HepG2 (cell line): ENCODE data around the gene CAPN8. TPM values are rescaled to one million over a fixed set of nuclear protein-coding genes. Genes with fewer than 3 reads are reported as not detected.

Experiments used
- CBX5 ChIP-seq: sonication (generic); formaldehyde crosslinking; IDR thresholded peaks from 2 replicates; pipeline ENCODE4 v1.4.0; 2020; ENCODE audit warnings: missing genetic modification reagents, borderline replicate concordance
- JUNB ChIP-seq: sonication (generic); formaldehyde crosslinking; IDR thresholded peaks from 2 replicates; pipeline ENCODE4 v1.8.0; 2022; ENCODE audit warnings: missing genetic modification reagents, mild to moderate bottlenecking, borderline replicate concordance
- MAZ ChIP-seq, 2 experiments: sonication (generic) in 1 of 2; formaldehyde crosslinking in 1 of 2; IDR thresholded peaks; 2 replicates each; pipeline versions ENCODE4 v1.5.0 to v1.6.1; 2012 to 2020; ENCODE audit warnings: low read depth in 2 of 2, mild to moderate bottlenecking in 2 of 2, borderline replicate concordance in 1 of 2, improper control_type of control experiment in 1 of 2, low read length in 1 of 2, missing genetic modification reagents in 1 of 2, moderate library complexity in 1 of 2
- PCBP2 ChIP-seq: fragments of 200-400 bp; formaldehyde crosslinking; optimal IDR thresholded peaks from 2 replicates; pipeline ENCODE3; 2018; ENCODE audit warnings: low read length, low read depth; ENCODE audit not compliant: poor library complexity, severe bottlenecking
- SNAI1 ChIP-seq: sonication (generic); formaldehyde crosslinking; IDR thresholded peaks from 2 replicates; pipeline ENCODE4 v1.5.0; 2020; ENCODE audit warnings: mild to moderate bottlenecking, missing genetic modification reagents, borderline replicate concordance
- TRIM24 ChIP-seq: sonication (generic); formaldehyde crosslinking; IDR thresholded peaks from 2 replicates; pipeline ENCODE4 v1.8.0; 2022; ENCODE audit warnings: mild to moderate bottlenecking, missing genetic modification reagents
- ZFP91 ChIP-seq: sonication (generic); formaldehyde crosslinking; IDR thresholded peaks from 2 replicates; pipeline ENCODE4 v1.9.0; 2022; ENCODE audit warnings: missing genetic modification reagents, mild to moderate bottlenecking, borderline replicate concordance
- ZNF207 ChIP-seq: fragments of 450-650 bp; IDR thresholded peaks from 2 replicates; pipeline ENCODE4 v1.6.1; 2016; ENCODE audit warnings: antibody characterized with exemption, borderline replicate concordance
- ZNF792 ChIP-seq: IDR thresholded peaks from 2 replicates; pipeline ENCODE4 v1.6.1; 2016
- polyA plus RNA-seq, 8 experiments: library from polyadenylated mRNA; depleted of rRNA in 3 of 8; stranded (reverse) in 7 of 8; unstranded in 1 of 8; fragments of >200 nt; fragmentation: Illumina TruSeq in 4 of 8; extraction: Trizol in 4 of 8; gene quantifications; 2 replicates each; pipeline versions ENCODE4 v1.2.1 to v1.2.3, GENCODE V29; 2011 to 2016; ENCODE audit warnings: low read depth in 4 of 8, missing spikeins in 1 of 8, mixed read lengths in 1 of 8; ENCODE audit not compliant: insufficient read depth in 1 of 8
- total RNA-seq, 5 experiments: library from RNA; depleted of rRNA; stranded (reverse); fragments of >200 nt; fragmentation: Illumina TruSeq; extraction: Trizol; gene quantifications; 2 replicates each; pipeline ENCODE4 v1.2.3, GENCODE V29; 2016; ENCODE audit warnings: low read depth in 1 of 5
- TF ChIP-seq, protein P1 (sequence below): sonication (generic); formaldehyde crosslinking; IDR thresholded peaks from 2 replicates; pipeline ENCODE4 v1.9.0; 2021; ENCODE audit warnings: mild to moderate bottlenecking, missing genetic modification reagents
- TF ChIP-seq, protein P2 (sequence below): sonication (generic); formaldehyde crosslinking; IDR thresholded peaks from 2 replicates; pipeline ENCODE4 v1.4.0; 2020; ENCODE audit warnings: mild to moderate bottlenecking, missing genetic modification reagents

The CAPN8 gene
- total and polyA plus RNA-seq, 2 of the 13 experiments (the other 11 are each of a cell fraction or from before 2014, with no cell fraction given) = 0.20 to 0.25 TPM

DNA sequence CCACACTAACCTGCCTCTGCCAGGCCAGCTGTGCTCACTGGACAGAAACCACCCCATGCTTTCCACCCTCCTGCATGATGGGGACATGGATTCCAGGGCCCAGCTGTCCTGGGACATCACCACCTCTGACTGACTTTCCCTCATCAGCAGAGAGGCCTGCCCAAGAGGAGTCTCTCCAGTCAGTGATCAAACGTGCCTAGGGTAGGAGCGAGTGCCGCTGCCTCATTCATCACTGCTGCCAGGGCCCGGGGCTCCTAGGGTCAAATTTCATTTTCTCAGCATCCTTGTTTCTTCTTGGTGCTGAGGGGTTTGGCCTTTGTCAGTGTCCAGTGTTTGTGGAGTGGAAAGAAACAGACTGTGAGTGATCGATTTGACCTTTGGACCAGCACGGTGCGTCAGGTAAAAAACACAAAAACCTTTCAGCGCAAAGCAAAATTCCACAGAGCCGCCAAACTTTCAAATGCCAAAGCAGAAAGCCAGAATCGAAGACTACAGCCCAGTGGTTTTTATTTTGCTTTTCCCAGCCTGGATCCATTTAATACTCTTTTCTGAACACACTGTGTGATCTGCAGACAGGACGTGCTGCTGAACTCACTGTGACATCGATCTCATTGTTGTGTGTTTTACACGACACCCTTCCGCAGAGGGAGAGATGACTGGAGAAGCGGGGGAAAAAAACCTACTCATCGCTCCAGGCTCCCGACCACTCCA, 43.2 kb downstream of the CAPN8 start (continued):
- TF ChIP-seq SNAI1 (CRISPR knock-in tag) (no peak), TRIM24 (CRISPR knock-in tag) (no peak), ZNF207 (no peak), PCBP2 (no peak), ZNF792 (no peak), JUNB (no peak), ZFP91 (peak; percentile 35; the same call in 1 of the 2 replicates), MAZ (IDR thresholded peaks at IDR 0.05; ENCODE audit: borderline replicate concordance, low read depth, low read length) (no peak), MAZ (CRISPR knock-in tag; IDR thresholded peaks at IDR 0.05; ENCODE audit: low read depth) (no peak; the same call in 1 of the 2 replicates), CBX5 (CRISPR knock-in tag) (no peak)
- TF ChIP-seq, protein P1, sequence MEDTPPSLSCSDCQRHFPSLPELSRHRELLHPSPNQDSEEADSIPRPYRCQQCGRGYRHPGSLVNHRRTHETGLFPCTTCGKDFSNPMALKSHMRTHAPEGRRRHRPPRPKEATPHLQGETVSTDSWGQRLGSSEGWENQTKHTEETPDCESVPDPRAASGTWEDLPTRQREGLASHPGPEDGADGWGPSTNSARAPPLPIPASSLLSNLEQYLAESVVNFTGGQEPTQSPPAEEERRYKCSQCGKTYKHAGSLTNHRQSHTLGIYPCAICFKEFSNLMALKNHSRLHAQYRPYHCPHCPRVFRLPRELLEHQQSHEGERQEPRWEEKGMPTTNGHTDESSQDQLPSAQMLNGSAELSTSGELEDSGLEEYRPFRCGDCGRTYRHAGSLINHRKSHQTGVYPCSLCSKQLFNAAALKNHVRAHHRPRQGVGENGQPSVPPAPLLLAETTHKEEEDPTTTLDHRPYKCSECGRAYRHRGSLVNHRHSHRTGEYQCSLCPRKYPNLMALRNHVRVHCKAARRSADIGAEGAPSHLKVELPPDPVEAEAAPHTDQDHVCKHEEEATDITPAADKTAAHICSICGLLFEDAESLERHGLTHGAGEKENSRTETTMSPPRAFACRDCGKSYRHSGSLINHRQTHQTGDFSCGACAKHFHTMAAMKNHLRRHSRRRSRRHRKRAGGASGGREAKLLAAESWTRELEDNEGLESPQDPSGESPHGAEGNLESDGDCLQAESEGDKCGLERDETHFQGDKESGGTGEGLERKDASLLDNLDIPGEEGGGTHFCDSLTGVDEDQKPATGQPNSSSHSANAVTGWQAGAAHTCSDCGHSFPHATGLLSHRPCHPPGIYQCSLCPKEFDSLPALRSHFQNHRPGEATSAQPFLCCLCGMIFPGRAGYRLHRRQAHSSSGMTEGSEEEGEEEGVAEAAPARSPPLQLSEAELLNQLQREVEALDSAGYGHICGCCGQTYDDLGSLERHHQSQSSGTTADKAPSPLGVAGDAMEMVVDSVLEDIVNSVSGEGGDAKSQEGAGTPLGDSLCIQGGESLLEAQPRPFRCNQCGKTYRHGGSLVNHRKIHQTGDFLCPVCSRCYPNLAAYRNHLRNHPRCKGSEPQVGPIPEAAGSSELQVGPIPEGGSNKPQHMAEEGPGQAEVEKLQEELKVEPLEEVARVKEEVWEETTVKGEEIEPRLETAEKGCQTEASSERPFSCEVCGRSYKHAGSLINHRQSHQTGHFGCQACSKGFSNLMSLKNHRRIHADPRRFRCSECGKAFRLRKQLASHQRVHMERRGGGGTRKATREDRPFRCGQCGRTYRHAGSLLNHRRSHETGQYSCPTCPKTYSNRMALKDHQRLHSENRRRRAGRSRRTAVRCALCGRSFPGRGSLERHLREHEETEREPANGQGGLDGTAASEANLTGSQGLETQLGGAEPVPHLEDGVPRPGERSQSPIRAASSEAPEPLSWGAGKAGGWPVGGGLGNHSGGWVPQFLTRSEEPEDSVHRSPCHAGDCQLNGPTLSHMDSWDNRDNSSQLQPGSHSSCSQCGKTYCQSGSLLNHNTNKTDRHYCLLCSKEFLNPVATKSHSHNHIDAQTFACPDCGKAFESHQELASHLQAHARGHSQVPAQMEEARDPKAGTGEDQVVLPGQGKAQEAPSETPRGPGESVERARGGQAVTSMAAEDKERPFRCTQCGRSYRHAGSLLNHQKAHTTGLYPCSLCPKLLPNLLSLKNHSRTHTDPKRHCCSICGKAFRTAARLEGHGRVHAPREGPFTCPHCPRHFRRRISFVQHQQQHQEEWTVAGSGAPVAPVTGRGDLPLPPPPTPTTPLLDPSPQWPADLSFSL (CRISPR knock-in tag) = 0 out of 2 replicates have a peak, but pooled peaks have one; percentile 62
- TF ChIP-seq, protein P2, sequence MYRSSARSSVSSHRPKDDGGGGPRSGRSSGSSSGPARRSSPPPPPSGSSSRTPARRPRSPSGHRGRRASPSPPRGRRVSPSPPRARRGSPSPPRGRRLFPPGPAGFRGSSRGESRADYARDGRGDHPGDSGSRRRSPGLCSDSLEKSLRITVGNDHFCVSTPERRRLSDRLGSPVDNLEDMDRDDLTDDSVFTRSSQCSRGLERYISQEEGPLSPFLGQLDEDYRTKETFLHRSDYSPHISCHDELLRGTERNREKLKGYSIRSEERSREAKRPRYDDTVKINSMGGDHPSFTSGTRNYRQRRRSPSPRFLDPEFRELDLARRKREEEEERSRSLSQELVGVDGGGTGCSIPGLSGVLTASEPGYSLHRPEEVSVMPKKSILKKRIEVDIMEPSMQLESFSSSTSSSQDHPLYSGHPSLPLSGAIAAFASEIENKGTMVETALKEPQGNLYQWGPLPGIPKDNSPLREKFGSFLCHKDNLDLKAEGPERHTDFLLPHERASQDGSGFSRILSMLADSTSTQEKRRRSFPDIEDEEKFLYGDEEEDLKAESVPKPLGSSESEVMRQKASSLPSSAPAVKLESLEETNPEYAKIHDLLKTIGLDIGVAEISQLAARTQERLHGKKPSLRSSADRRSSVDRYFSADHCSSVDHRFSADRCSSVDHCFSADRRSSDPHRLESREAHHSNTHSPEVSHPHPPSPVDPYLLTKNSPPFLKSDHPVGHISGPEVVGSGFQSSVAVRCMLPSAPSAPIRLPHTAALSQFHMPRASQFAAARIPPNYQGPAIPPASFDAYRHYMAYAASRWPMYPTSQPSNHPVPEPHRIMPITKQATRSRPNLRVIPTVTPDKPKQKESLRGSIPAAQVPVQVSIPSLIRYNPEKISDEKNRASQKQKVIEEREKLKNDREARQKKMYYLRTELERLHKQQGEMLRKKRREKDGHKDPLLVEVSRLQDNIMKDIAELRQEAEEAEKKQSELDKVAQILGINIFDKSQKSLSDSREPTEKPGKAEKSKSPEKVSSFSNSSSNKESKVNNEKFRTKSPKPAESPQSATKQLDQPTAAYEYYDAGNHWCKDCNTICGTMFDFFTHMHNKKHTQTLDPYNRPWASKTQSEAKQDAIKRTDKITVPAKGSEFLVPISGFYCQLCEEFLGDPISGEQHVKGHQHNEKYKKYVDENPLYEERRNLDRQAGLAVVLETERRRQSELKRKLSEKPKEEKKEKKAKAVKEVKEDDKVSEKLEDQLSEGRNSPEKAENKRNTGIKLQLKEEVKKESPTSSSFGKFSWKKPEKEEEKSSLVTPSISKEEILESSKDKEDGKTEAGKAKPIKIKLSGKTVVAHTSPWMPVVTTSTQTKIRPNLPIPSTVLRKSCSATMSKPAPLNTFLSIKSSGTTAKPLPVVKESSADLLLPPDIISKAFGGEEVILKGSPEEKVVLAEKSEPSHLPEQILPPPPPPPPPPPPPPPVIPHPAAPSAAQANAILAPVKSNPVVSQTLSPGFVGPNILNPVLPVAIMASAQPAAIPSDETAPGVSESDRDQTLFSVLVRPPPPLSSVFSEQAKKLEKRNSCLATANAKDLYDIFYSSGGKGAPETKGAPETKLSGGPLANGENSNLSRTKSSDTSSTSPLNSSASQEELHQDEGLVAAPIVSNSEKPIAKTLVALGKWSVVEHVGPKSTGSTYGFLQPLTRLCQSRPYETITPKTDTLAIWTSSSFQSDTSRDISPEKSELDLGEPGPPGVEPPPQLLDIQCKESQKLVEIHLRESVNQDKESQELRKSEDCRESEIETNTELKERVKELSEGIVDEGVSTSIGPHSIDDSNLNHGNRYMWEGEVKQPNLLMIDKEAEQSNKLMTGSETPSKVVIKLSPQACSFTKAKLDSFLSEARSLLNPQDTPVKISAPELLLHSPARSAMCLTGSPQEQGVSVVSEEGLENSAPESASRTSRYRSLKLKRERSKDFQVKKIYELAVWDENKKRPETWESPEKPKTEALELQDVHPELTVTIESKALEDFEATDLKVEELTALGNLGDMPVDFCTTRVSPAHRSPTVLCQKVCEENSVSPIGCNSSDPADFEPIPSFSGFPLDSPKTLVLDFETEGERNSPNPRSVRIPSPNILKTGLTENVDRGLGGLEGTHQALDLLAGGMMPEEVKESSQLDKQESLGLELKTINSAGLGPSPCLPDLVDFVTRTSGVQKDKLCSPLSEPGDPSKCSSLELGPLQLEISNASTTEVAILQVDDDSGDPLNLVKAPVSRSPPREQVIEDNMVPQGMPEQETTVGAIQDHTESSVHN = no peak
